T-helper 1 cell (primary cell): ENCODE data around the gene ONECUT2.
"Not testable (repeated sequence)": the region's sequence is repeated elsewhere in the genome, so short reads cannot be mapped to it uniquely, and the experiment has no call there.

Source experiments
- DNase-seq, 5 donors: peaks; one replicate each; pipeline ENCODE4 v3.0.0-alpha.2; 2012 to 2020
- total RNA-seq, 4 donors: gene quantifications; one replicate each; lab custom pipeline; 2026; lab: John Stamatoyannopoulos, UW

ONECUT2 gene
- 0 to 0.12 (median 0) reads per million in 4 donors for total RNA-seq

- DNase-seq, result peak in 4 of 5 donors; percentile 17 to 48 (median 31)
Observed at GRCh38 chr18:57434536-57435494, at the start of gene ONECUT2. ONECUT2 (plus strand) TSS chr18:57435374; CDS start chr18:57435717, 343 bp downstream.

- no peak for DNase-seq
Observed at GRCh38 chr18:57389271-57389670, 45.9 kb upstream of the ONECUT2 start.

- no peak for DNase-seq
Observed at GRCh38 chr18:57390044-57390443, 45.1 kb upstream of the ONECUT2 start.

- not testable (repeated sequence) for DNase-seq
Observed at GRCh38 chr18:57394749-57395148, 40.4 kb upstream of the ONECUT2 start.

GRCh38 chr18:57396831-57397230 is 38.3 kb upstream of the ONECUT2 start:
- not testable (repeated sequence) for DNase-seq

GRCh38 chr18:57397440-57398132 is 37.6 kb upstream of the ONECUT2 start:
- no peak for DNase-seq

- no peak for DNase-seq
Observed at GRCh38 chr18:57404345-57404744, 30.8 kb upstream of the ONECUT2 start.

GRCh38 chr18:57409650-57410049 is 25.5 kb upstream of the ONECUT2 start:
- DNase-seq, result no peak

GRCh38 chr18:57410749-57411148 is 24.4 kb upstream of the ONECUT2 start:
- DNase-seq, result no peak

- DNase-seq, result no peak
Observed at GRCh38 chr18:57416542-57416941, 18.6 kb upstream of the ONECUT2 start.

GRCh38 chr18:57422313-57422872 is 12.8 kb upstream of the ONECUT2 start:
- no peak for DNase-seq

GRCh38 chr18:57423821-57424220 is 11.4 kb upstream of the ONECUT2 start:
- no peak for DNase-seq

- DNase-seq, result no peak
Observed at GRCh38 chr18:57425096-57425495, 10.1 kb upstream of the ONECUT2 start.

GRCh38 chr18:57426187-57426586 is 9.0 kb upstream of the ONECUT2 start:
- DNase-seq, result no peak

- no peak for DNase-seq
Observed at GRCh38 chr18:57427429-57428201, 7.6 kb upstream of the ONECUT2 start.

- DNase-seq, result no peak
Observed at GRCh38 chr18:57428221-57429150, 6.7 kb upstream of the ONECUT2 start.

GRCh38 chr18:57429167-57430078 is 5.8 kb upstream of the ONECUT2 start:
- no peak for DNase-seq

- no peak for DNase-seq
Observed at GRCh38 chr18:57430079-57431001, 4.8 kb upstream of the ONECUT2 start.

- no peak for DNase-seq
Observed at GRCh38 chr18:57431002-57431382, 4.2 kb upstream of the ONECUT2 start.
